Hematopoietic multipotent progenitor cell treated with erythropoietin and hydrocortisone succinate and interleukin-3 and kit ligand, for 8 days (in vitro differentiated cells): Measurements from ENCODE around the gene PCDHA6.
"Not testable (repeated sequence)": the region's sequence is repeated elsewhere in the genome, so short reads cannot be mapped to it uniquely, and the experiment has no call there.

Source experiments
- DNase-seq: peaks from one replicate; pipeline ENCODE4 v3.0.0-alpha.2; 2015

PCDHA6 gene, protein sequence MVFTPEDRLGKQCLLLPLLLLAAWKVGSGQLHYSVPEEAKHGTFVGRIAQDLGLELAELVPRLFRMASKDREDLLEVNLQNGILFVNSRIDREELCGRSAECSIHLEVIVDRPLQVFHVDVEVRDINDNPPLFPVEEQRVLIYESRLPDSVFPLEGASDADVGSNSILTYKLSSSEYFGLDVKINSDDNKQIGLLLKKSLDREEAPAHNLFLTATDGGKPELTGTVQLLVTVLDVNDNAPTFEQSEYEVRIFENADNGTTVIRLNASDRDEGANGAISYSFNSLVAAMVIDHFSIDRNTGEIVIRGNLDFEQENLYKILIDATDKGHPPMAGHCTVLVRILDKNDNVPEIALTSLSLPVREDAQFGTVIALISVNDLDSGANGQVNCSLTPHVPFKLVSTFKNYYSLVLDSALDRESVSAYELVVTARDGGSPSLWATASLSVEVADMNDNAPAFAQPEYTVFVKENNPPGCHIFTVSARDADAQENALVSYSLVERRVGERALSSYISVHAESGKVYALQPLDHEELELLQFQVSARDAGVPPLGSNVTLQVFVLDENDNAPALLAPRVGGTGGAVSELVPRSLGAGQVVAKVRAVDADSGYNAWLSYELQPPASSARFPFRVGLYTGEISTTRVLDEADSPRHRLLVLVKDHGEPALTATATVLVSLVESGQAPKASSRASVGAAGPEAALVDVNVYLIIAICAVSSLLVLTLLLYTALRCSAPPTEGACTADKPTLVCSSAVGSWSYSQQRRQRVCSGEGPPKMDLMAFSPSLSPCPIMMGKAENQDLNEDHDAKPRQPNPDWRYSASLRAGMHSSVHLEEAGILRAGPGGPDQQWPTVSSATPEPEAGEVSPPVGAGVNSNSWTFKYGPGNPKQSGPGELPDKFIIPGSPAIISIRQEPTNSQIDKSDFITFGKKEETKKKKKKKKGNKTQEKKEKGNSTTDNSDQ

DNA sequence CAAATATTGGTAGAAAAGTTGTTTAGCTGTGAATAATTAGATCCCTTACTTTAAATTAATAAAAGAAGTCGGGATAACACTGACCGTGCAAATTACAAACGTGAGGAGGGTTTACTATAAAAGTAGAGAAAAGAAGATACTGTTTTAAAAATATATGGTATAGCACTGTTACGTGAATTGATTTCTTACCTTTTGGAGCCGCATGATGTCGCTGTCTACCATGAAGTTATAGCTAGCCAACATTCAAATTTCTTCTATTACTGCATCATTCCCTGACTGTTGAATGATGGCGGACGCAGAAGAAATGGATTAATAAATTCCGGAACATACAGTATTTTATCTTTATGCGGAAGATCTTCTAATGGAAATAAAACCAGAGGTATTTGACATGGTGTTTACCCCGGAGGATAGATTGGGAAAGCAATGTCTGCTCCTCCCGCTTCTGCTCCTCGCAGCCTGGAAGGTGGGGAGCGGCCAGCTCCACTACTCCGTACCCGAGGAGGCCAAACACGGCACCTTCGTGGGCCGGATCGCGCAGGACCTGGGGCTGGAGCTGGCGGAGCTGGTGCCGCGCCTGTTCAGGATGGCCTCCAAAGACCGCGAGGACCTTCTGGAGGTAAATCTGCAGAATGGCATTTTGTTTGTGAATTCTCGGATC lies at the start of gene PCDHA6:
Gene PCDHA6 (plus strand): TSS at position 257 of the 658 bp plus-strand sequence. CDS start 132 bp downstream, at position 389.
- no peak for DNase-seq

DNA sequence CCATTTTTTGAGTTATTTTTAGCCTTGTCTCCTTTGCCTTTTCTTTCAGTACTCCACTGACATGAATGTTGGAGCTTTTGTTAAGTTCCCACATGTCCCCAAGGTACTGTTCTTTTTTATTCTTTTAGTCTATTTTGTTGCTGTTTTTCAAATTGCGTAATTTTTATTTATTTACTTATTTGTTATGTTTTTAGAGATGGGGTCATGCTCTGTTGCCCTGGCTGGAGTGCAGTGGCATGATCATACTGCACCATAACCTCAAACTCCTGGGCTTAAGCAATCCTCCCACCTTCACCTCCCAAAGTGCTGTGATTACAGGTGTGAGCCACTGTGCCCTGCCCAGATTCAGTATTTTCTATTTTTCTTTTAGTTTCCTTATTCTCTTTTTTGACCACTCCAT lies 47.2 kb upstream of the PCDHA6 start:
- no peak for DNase-seq

DNA sequence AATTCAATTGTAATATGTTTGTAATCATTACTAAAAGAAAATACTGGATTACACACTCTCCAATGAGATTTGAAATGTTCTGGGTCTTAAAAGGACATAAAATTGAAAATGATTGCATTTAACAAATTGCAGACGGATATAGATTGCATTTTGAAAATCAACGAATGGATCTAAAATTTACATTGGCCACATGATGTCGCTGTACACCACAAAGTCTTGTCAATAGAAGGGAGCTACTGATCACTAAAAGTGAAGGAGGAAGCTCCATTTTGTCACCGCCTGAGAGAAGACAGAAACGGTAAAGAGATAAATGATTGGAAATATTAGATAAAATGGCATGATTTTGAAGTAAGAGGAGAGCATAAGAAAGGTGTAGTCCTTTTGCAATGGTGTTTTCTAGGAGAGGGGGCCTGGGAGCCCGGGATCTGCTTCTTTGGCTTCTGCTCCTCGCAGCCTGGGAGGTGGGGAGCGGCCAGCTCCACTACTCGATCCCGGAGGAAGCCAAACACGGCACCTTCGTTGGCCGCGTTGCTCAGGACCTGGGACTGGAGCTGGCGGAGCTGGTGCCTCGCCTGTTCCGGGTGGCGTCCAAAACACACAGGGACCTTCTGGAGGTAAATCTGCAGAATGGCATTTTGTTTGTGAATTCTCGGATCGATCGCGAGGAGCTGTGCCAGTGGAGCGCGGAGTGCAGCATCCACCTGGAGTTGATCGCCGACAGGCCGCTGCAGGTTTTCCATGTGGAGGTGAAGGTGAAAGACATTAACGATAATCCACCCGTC lies 41.7 kb upstream of the PCDHA6 start, which contains the start of gene PCDHA1:
Gene PCDHA1 (plus strand): TSS at position 236 of the 782 bp plus-strand sequence.
- peak; percentile 5 for DNase-seq

DNA sequence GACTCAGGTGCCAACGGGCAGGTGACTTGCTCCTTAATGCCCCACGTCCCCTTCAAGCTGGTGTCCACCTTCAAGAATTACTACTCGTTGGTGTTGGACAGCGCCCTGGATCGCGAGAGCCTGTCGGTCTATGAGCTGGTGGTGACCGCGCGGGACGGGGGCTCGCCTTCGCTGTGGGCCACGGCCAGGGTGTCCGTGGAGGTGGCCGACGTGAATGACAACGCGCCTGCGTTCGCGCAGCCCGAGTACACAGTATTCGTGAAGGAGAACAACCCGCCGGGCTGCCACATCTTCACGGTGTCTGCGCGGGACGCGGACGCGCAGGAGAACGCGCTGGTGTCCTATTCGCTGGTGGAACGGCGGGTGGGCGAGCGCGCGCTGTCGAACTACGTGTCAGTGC lies 40.3 kb upstream of the PCDHA6 start:
- DNase-seq, result not testable (repeated sequence)

DNA sequence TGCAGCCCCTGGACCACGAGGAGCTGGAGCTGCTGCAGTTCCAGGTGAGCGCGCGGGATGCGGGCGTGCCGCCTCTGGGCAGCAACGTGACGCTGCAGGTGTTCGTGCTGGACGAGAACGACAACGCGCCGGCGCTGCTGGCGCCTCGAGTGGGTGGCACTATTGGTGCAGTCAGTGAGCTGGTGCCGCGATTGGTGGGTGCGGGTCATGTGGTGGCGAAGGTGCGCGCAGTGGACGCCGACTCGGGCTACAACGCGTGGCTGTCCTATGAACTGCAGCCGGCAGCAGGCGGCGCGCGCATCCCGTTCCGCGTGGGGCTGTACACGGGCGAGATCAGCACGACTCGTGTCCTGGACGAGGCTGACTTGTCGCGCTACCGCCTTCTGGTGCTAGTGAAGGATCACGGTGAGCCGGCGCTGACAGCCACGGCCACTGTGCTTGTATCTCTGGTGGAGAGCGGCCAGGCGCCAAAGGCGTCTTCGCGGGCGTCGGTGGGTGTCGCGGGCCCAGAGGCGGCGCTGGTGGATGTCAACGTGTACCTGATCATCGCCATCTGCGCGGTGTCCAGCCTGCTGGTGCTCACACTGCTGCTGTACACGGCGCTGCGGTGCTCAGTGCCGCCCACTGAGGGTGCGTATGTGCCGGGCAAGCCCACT lies 39.8 kb upstream of the PCDHA6 start:
- not testable (repeated sequence) for DNase-seq

DNA sequence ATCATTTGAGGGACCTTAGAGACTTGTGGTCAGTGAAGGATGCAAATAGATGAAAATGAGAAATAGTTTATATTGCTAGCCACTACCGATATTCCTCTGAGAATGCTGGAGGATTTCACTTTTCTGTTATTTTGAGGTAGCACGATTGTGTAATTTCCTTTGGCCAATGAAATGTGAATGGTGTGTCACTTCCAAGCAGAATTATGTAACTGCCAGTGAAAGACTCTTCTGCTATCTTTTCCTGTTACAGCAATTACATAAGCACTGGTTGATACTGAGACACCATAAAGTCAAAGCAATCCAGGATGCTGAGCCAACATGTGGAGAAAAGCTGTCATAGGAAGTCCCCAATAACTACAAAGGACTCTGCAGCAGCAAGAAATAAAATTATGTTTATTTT lies 36.7 kb upstream of the PCDHA6 start:
- DNase-seq, result no peak

DNA sequence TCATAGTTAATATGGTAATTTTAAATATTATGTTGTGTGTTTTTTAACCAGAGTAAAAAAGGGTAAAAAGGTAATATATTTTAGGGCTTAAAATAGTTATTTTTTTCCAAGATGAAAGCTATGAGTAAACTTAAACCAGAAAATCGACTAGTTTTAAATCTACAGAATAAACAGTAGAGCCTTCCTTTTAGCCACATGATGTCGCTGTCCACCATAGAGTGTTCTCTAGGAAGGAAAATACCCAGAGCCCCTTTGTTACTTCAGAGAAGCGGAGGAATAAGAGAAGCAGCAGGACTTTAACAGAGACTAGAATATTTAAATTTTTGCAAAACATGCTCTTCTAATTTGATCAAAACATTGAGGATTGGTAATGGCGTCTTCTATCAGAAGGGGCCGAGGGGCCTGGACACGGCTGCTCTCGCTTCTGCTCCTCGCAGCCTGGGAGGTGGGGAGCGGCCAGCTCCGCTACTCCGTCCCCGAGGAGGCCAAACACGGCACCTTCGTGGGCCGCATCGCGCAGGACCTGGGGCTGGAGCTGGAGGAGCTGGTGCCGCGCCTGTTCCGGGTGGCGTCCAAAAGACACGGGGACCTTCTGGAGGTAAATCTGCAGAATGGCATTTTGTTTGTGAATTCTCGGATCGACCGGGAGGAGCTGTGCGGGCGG lies 33.0 kb upstream of the PCDHA6 start, which contains the start of gene PCDHA2:
Gene PCDHA2 (plus strand): TSS at position 258 of the 664 bp plus-strand sequence.
- no peak for DNase-seq

DNA sequence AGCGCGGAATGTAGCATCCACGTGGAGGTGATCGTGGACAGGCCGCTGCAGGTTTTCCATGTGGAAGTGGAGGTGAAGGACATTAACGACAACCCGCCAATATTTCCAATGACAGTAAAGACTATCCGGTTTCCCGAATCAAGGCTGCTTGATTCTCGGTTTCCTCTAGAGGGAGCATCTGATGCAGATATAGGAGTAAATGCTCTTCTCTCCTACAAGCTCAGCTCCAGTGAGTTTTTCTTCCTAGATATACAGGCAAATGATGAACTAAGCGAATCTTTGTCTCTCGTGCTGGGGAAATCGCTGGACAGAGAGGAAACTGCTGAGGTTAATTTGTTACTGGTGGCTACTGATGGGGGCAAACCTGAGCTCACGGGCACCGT lies 32.5 kb upstream of the PCDHA6 start:
- DNase-seq, result peak; percentile 3

DNA sequence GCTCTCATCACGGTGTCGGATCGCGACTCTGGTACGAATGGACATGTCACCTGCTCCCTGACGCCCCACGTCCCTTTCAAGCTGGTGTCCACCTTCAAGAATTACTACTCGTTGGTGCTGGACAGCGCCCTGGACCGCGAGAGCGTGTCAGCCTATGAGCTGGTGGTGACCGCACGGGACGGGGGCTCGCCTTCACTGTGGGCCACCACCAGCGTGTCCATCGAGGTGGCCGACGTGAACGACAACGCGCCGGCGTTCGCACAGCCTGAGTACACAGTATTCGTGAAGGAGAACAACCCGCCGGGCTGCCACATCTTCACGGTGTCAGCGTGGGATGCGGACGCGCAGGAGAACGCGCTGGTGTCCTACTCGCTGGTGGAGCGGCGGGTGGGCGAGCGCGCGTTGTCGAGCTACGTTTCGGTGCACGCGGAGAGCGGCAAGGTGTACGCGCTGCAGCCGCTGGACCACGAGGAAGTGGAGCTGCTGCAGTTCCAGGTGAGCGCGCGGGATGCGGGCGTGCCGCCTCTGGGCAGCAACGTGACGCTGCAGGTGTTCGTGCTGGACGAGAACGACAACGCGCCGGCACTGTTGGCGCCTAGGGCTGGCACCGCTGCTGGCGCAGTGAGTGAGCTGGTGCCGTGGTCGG lies 31.6 kb upstream of the PCDHA6 start:
- not testable (repeated sequence) for DNase-seq

DNA sequence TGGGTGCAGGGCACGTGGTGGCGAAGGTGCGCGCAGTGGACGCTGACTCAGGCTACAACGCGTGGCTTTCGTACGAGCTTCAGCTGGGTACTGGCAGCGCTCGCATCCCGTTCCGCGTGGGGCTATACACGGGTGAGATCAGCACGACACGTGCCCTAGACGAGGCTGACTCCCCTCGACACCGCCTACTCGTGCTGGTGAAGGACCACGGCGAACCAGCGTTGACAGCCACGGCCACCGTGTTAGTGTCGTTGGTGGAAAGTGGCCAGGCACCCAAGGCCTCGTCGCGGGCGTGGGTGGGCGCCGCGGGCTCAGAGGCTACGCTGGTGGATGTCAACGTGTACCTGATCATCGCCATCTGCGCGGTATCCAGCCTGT lies 31.1 kb upstream of the PCDHA6 start:
- DNase-seq, result no peak

DNA sequence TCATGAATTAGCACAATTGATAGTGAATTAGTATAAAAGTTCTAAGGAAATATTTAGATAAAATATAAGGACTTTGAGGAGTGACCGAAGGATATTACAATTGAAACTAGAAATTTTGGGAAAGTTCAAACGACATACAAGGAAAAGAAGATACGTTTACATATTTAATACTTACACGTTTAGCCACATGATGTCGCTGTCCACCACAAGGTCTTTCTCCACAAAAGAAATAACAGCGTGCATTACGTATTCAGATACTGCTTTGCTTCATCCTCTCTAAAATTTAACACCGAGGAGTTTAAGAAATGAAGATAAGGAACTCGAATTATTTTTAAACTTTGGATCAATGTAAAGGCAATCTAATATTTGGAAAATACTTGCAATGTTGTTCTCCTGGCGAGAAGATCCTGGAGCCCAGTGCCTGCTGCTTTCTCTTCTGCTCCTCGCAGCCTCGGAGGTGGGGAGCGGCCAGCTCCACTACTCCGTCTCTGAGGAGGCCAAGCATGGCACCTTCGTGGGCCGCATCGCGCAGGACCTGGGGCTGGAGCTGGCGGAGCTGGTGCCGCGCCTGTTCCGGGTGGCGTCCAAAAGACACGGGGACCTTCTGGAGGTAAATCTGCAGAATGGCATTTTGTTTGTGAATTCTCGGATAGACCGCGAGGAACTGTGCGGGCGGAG lies 26.8 kb upstream of the PCDHA6 start, which contains the start of gene PCDHA3:
Gene PCDHA3 (plus strand): TSS at position 242 of the 678 bp plus-strand sequence.
- peak; percentile 9 for DNase-seq

DNA sequence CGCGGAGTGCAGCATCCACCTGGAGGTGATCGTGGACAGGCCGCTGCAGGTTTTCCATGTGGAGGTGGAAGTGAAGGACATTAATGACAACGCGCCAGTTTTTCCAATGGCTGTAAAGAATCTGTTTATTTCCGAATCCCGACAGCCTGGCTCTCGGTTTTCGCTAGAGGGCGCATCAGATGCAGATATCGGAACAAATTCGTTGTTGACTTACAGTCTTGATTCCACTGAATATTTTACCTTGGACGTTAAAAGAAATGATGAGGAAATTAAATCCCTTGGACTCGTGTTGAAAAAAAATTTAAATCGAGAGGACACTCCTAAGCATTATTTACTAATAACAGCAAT lies 26.3 kb upstream of the PCDHA6 start:
- no peak for DNase-seq

DNA sequence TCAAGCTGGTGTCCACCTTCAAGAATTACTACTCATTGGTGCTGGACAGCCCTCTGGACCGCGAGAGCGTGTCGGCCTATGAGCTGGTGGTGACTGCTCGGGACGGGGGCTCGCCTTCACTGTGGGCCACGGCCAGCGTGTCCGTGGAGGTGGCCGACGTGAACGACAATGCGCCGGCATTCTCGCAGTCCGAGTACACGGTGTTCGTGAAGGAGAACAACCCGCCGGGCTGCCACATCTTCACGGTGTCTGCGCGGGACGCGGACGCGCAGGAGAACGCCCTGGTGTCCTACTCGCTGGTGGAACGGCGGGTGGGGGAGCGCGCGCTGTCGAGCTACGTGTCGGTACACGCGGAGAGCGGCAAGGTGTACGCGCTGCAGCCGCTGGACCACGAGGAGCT lies 25.4 kb upstream of the PCDHA6 start:
- DNase-seq, result not testable (repeated sequence)

DNA sequence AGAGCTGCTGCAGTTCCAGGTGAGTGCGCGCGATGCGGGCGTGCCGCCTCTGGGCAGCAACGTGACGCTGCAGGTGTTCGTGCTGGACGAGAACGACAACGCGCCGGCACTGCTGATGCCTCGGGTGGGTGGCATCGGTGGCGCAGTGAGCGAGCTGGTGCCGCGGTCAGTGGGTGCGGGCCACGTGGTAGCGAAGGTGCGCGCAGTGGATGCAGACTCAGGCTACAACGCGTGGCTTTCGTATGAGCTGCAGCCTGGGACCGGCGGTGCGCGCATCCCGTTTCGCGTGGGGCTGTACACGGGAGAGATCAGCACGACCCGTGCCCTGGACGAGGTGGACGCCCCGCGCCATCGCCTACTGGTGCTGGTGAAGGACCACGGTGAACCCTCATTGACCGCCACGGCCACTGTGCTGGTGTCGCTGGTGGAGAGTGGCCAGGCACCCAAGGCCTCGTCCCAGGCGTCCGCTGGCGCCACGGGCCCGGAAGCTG lies 24.9 kb upstream of the PCDHA6 start:
- no peak for DNase-seq

DNA sequence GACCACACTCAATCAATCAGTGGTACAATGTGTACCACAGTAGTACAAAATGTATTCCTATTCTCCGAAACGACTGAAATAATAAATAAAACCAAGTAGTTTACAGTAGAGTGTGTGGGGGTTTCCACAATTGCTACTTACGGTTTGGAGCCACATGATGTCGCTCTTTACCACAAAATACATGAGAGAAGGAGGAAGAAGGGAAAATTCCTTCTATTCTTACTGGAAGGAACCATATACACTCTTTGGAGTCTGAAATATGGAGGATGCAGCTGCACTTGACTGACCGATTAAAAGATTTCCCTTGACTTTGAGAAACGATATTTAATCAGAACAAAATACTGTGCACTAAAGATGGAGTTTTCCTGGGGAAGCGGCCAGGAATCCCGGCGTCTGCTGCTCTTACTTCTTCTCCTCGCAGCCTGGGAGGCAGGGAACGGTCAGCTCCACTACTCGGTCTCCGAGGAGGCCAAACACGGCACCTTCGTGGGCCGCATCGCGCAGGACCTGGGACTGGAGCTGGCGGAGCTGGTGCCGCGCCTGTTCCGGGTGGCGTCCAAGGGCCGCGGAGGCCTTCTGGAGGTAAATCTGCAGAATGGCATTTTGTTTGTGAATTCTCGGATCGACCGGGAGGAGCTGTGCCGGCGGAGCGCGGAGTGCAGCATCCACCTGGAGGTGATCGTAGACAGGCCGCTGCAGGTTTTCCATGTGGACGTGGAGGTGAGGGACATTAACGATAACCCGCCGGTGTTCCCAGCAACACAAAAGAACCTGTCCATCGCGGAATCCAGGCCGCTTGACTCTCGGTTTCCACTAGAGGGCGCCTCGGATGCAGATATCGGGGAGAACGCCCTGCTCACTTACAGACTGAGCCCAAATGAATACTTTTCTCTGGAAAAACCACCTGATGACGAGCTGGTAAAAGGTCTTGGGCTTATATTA lies 20.7 kb upstream of the PCDHA6 start, which contains the start of gene PCDHA4:
Gene PCDHA4 (plus strand): TSS at position 235 of the 942 bp plus-strand sequence.
- DNase-seq, result peak; percentile 22

DNA sequence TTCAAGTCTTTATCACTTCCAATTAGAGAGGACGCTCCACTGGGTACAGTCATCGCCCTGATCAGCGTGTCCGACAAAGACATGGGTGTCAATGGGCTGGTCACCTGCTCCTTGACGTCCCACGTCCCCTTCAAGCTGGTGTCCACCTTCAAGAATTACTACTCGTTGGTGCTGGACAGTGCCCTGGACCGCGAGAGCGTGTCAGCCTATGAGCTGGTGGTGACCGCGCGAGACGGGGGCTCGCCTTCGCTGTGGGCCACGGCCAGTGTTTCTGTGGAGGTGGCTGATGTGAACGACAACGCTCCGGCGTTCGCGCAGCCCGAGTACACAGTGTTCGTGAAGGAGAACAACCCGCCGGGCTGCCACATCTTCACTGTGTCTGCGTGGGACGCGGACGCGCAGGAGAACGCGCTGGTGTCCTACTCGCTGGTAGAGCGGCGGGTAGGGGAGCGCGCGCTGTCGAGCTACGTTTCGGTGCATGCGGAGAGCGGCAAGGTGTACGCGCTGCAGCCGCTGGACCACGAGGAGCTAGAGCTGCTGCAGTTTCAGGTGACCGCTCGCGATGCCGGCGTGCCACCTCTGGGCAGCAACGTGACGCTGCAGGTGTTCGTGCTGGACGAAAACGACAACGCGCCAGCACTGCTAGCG lies 19.4 kb upstream of the PCDHA6 start:
- not testable (repeated sequence) for DNase-seq

DNA sequence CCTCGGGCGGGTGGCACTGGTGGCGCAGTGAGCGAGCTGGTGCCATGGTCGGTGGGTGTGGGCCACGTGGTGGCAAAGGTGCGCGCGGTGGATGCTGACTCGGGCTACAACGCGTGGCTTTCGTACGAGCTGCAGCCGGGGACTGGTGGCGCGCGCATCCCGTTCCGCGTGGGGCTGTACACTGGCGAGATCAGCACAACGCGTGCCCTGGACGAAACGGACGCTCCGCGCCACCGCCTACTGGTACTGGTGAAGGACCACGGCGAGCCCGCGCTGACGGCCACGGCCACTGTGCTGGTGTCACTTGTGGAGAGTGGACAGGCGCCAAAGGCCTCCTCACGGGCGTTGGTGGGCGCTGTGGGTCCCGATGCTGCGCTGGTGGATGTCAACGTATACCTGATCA lies 18.9 kb upstream of the PCDHA6 start:
- DNase-seq, result no peak
